A549 (cell line): ENCODE measurements around the gene PPTC7. TPM values are rescaled to one million over a fixed set of nuclear protein-coding genes. Genes with fewer than 3 reads are reported as not detected.
A peak's percentile ranks its signal among the peaks of the same experiment; 100 is the strongest.
"Not testable (repeated sequence)": the region's sequence is repeated elsewhere in the genome, so short reads cannot be mapped to it uniquely, and the experiment has no call there.

Source experiments
- ATAC-seq, 2 experiments: fragments of 200-7000 bp in 1 of 2; fragments of >200 bp in 1 of 2; cut with Nextera tagmentation in 1 of 2; cut with Tn5 transposase in 1 of 2; 3 replicates each; pipeline versions ENCODE4 v1.8.0 to v1.9.1; 2018 to 2020; ENCODE audit warnings: mild to moderate bottlenecking in 1 of 2, moderate library complexity in 1 of 2
- CTCF ChIA-PET: fragments of 300-600 bp; sonication (Branson Sonifier 250); formaldehyde crosslinking; extraction: SDS; loops from one replicate; lab custom pipeline; 2021; ENCODE audit warnings: antibody characterized with exemption, inconsistent platforms; lab: Yijun Ruan, JAX
- POLR2A ChIA-PET: fragments of 350-600 bp; formaldehyde crosslinking; extraction: SDS; loops from one replicate; lab custom pipeline; 2021; ENCODE audit warnings: antibody characterized with exemption, inconsistent platforms; lab: Yijun Ruan, JAX
- DNase-seq, 2 experiments: peaks; one replicate each; pipeline versions ENCODE4 v3.0.0 to v3.0.0-alpha.2; 2011 to 2016; ENCODE audit warnings: low read depth in 1 of 2, low spot score in 1 of 2
- FAIRE-seq: peaks from 2 replicates; lab custom pipeline; 2011; peaks lifted over from hg19 to GRCh38; lab: Jason Lieb, UNC
- H3K27ac ChIP-seq, 2 experiments: fragments of >200 bp; sonication (Bioruptor Twin); formaldehyde crosslinking; 3 replicates each; pipeline ENCODE4 v1.5.1; 2016 to 2017
- H3K4me1 ChIP-seq: fragments of >200 bp; sonication (Bioruptor Twin); formaldehyde crosslinking; 3 replicates; pipeline ENCODE4 v1.6.1; 2016
- H3K4me2 ChIP-seq: fragments of >200 bp; sonication (Bioruptor Twin); formaldehyde crosslinking; 3 replicates; pipeline ENCODE4 v1.6.1; 2016
- H3K4me3 ChIP-seq: fragments of >200 bp; sonication (Bioruptor Twin); formaldehyde crosslinking; 3 replicates; pipeline ENCODE4 v1.5.1; 2016
- H3K9me3 ChIP-seq: fragments of >200 bp; sonication (Bioruptor Twin); formaldehyde crosslinking; 3 replicates; pipeline ENCODE4 v1.6.1; 2016
- ATOH8 ChIP-seq: fragments of 250-450 bp; sonication (Bioruptor Pico); IDR thresholded peaks from 2 replicates; pipeline ENCODE4 v1.5.0; 2020; ENCODE audit warnings: low read depth, mild to moderate bottlenecking, moderate library complexity
- CEBPB ChIP-seq, 2 experiments: fragments of >200 bp in 1 of 2; sonication (Bioruptor Twin) in 1 of 2; formaldehyde crosslinking in 1 of 2; IDR thresholded peaks; 2 replicates each; pipeline ENCODE4 v1.6.1; 2012 to 2016
- CTCF ChIP-seq: fragments of >200 bp; sonication (Bioruptor Twin); formaldehyde crosslinking; IDR thresholded peaks from 3 replicates; pipeline ENCODE4 v1.5.1; 2016
- EHMT2 ChIP-seq: fragments of 200-600 bp; sonication (generic); IDR thresholded peaks from 2 replicates; pipeline ENCODE4 v1.6.1; 2016; ENCODE audit warnings: antibody characterized with exemption, low read depth, mild to moderate bottlenecking, moderate library complexity
- KDM5A ChIP-seq: fragments of 200-600 bp; sonication (generic); IDR thresholded peaks from 2 replicates; pipeline ENCODE4 v1.6.1; 2016; ENCODE audit warnings: antibody characterized with exemption, mild to moderate bottlenecking
- MAZ ChIP-seq: fragments of 150-350 bp; IDR thresholded peaks from 2 replicates; pipeline ENCODE4 v1.6.1; 2014; ENCODE audit warnings: antibody characterized with exemption, low read depth, low read length, borderline replicate concordance
- NFE2L2 ChIP-seq: fragments of 150-350 bp; conservative IDR thresholded peaks from 2 replicates; pipeline ENCODE4 v1.6.1; 2014; ENCODE audit warnings: low read length
- RAD21 ChIP-seq, 2 experiments: fragments of >200 bp in 1 of 2; sonication (Bioruptor Twin) in 1 of 2; formaldehyde crosslinking in 1 of 2; IDR thresholded peaks in 1 of 2; conservative IDR thresholded peaks in 1 of 2; 2 replicates in 1 of 2; 3 replicates in 1 of 2; pipeline ENCODE4 v1.6.1; 2012 to 2018; ENCODE audit warnings: inconsistent platforms in 1 of 2
- RCOR1 ChIP-seq: fragments of 150-350 bp; IDR thresholded peaks from 2 replicates; pipeline ENCODE4 v1.6.1; 2014; ENCODE audit warnings: antibody characterized with exemption, low read length, low read depth
- SMC3 ChIP-seq: fragments of >200 bp; sonication (Bioruptor Twin); formaldehyde crosslinking; IDR thresholded peaks from 3 replicates; pipeline ENCODE4 v1.6.1; 2018; ENCODE audit warnings: inconsistent platforms
- SREBF2 ChIP-seq: fragments of 450-650 bp; IDR thresholded peaks from 2 replicates; pipeline ENCODE4 v1.6.1; 2014; ENCODE audit warnings: mild to moderate bottlenecking, moderate library complexity
- ZC3H11A ChIP-seq: fragments of 450-650 bp; IDR thresholded peaks from 2 replicates; pipeline ENCODE4 v1.6.1; 2014; ENCODE audit warnings: antibody characterized with exemption, mild to moderate bottlenecking
- WGBS: methylation state at CpG from one replicate; pipeline ENCODE4 v1.1.6; 2017; ENCODE audit errors: missing lambda C conversion rate; 5-methylcytosine and 5-hydroxymethylcytosine counted together
- polyA plus RNA-seq, 4 experiments: library from polyadenylated mRNA; depleted of rRNA in 3 of 4; stranded (reverse); fragments of >200 nt; fragmentation: RNase III in 1 of 4; extraction: RNeasy Plus Mini Kit Qiagen cat#74134 plus additional on column Dnase treatment in 1 of 4; gene quantifications; 2 replicates in 3 of 4; 3 replicates in 1 of 4; pipeline ENCODE4 v1.2.3, GENCODE V29; 2011 to 2017
- TF ChIP-seq, protein P1 (sequence below): fragments of >200 bp; sonication (Bioruptor Twin); formaldehyde crosslinking; IDR thresholded peaks from 2 replicates; pipeline ENCODE4 v1.6.1; 2016

PPTC7 gene
- polyA plus RNA-seq, 2 of the 4 experiments (the other 2 are of a cell fraction): 15.1 to 30.3 TPM

DNA sequence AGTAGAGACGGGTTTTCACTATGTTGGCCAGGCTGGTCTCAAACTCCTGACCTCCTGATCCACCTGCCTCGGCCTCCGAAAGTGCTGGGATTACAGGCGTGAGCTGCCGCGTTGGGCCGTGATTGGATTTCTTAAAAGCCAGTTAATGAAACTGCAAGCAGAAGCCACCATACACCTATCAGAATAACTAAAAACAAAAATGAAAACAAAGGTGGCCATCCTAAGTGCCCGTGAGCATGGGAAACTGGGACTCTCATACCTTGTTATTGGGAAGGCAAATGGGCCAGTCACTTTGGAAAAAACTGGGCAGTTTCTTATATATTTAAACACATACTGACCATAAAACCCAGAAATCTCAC is 23.1 kb upstream of the PPTC7 start (continued):
- TF ChIP-seq ATOH8: no peak

DNA sequence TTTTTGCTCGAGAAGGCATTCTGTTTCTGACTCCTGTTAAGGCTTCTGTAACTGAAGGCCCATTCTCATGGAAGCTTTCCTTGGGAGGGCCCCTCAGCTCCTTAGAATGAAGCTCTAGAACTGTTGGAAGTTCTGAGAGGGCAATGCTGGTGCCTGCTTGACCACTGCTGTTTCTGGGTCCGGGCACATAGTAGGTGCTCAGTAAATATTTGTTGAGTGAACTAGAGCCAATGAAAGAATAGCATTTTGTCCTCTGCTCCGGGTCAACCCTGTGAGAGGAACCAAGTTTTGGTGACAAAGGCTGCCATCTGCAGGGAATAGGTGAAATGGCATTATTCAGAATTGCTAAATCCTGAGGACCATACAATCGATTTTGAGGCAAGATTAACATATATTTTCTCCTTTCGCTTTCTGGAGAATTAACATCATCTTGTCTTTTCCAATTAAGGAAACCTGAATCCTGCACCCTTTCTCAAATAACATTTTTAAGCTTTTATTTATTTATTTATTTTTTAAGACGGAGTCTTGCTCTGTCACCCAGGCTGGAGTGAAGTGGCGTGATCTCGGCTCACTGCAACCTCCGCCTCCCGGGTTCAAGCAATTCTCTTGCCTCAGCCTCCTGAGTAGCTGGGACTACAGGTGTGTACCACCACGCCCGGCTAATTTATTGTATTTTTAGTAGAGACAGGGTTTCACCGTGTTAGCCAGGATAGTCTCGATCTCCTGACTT is 19.1 kb upstream of the PPTC7 start:
- peak; percentile 80 to 89; a peak in 4 of 6 replicates for ATAC-seq
- H3K9me3 ChIP-seq, H3K4me3 ChIP-seq, H3K27ac ChIP-seq, H3K4me1 ChIP-seq: not testable (repeated sequence)
- peak; percentile 28 for FAIRE-seq
- CTCF ChIA-PET: interaction anchor here (0.6 to 11.9 kb wide), 62 partner anchors 9 to 797 kb away, joined by 3 to 184 read pairs (median 6); partner anchors contain the start of genes ARPC3, CCDC63, FAM216A and GPN3
- 44% methylated on average over 14 of the region's 14 CpGs for WGBS
- peak; percentile 87 for TF ChIP-seq CTCF
- TF ChIP-seq SMC3: peak; percentile 90
- TF ChIP-seq CEBPB (IDR thresholded peaks at IDR 0.05): peak in 1 of 2 experiments; percentile 29; a peak in 1 of 4 replicates
- peak; percentile 85 to 93 for TF ChIP-seq RAD21 (conservative IDR thresholded peaks at IDR 0.05 in 1 of 2, IDR thresholded peaks at IDR 0.05 in 1 of 2)
- DNase-seq: peak; percentile 73 to 80
- 0 out of 3 replicates have a peak overlapping the region, but pooled peaks have one; percentile 4 for H3K4me2 ChIP-seq
- POLR2A ChIA-PET: interaction anchor here (0.5 to 1.2 kb wide), 2 partner anchors 134 to 168 kb away, joined by 5 to 7 read pairs; partner anchors contain the start of genes FAM216A and GPN3

DNA sequence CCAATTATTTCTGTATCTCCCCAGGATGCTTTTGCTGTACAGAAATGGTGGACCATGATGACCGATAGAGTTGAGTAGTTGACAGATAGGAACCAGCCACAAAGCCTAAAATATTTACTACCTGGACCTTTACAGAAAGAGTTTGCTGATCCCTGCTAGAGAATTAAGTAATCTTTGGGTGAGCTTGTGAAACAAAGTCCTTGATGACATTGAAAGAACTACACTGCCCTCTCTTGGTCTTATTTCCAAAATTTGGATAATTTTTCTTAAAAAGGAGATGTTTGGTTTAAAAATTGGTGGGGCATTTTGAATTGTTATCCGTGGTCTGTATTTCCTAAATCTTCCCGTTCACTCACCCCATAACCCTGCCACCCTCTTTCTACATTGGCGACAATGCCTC is 17.1 kb upstream of the PPTC7 start:
- WGBS: 8% methylated on average over 4 of the region's 4 CpGs
- ChIA-PET POLR2A (interaction anchor here (1.0 to 1.4 kb wide), 2 partner anchors 131 to 150 kb away, joined by 4 to 5 read pairs; partner anchors contain the start of genes ARPC3 and FAM216A), CTCF (interaction anchor here (0.6 to 11.9 kb wide), 40 partner anchors 11 to 1811 kb away, joined by 3 to 184 read pairs (median 6); partner anchors contain the start of genes ARPC3, FAM216A, GPN3 and RAD9B)
- no peak overlapping the region for H3K27ac ChIP-seq
- H3K4me1 ChIP-seq: no peaks in the 10 kb centered on the region
- no peaks in the 10 kb centered on the region for H3K9me3 ChIP-seq
- no peak for FAIRE-seq
- peak; percentile 56 to 77 for DNase-seq
- no peak overlapping the region for H3K4me3 ChIP-seq
- peak in 1 of 2 experiments; percentile 28; a peak in 2 of 6 replicates for ATAC-seq
- H3K4me2 ChIP-seq: no peak overlapping the region
- no peak for TF ChIP-seq RCOR1
- TF ChIP-seq CEBPB (IDR thresholded peaks at IDR 0.05): peak; percentile 98 to 99
- no peak for TF ChIP-seq EHMT2
- peak; percentile 86 for TF ChIP-seq CTCF
- TF ChIP-seq NFE2L2: no peak
- TF ChIP-seq SMC3: peak; percentile 96
- no peak for TF ChIP-seq ZC3H11A
- no peak for TF ChIP-seq KDM5A
- peak; percentile 91 to 95 for TF ChIP-seq RAD21 (conservative IDR thresholded peaks at IDR 0.05 in 1 of 2, IDR thresholded peaks at IDR 0.05 in 1 of 2)
- no peak for TF ChIP-seq SREBF2
- no peak for TF ChIP-seq MAZ
- TF ChIP-seq, protein P1, sequence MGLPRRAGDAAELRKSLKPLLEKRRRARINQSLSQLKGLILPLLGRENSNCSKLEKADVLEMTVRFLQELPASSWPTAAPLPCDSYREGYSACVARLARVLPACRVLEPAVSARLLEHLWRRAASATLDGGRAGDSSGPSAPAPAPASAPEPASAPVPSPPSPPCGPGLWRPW: 0 out of 2 replicates have a peak, but pooled peaks have one; percentile 24
